Skin epidermis (tissue), 12 donors: Measurements from ENCODE around the gene FKBP10.
"Not testable (repeated sequence)": the region's sequence is repeated elsewhere in the genome, so short reads cannot be mapped to it uniquely, and the experiment has no call there.

ENCODE experiments used
- H3K27ac ChIP-seq, 21 experiments: fragments of 200-600 bp; sonication (generic) in 11 of 21; one replicate each; pipeline ENCODE4 v1.5.0; 2020; ENCODE audit warnings: mild to moderate bottlenecking in 3 of 21, inconsistent platforms in 2 of 21, moderate library complexity in 2 of 21
- H3K4me3 ChIP-seq, 7 experiments: fragments of 200-600 bp; sonication (generic) in 2 of 7; one replicate each; pipeline ENCODE4 v1.5.0; 2020; ENCODE audit warnings: inconsistent platforms in 2 of 7, mild to moderate bottlenecking in 2 of 7, moderate library complexity in 1 of 7

Gene FKBP10

GRCh38 chr17:41824086-41824485, 11.3 kb downstream of the FKBP10 start:
- no peak overlapping the region for H3K27ac ChIP-seq
- H3K4me3 ChIP-seq, result no peak overlapping the region

GRCh38 chr17:41825175-41825845, 12.5 kb downstream of the FKBP10 start:
- no peak overlapping the region for H3K27ac ChIP-seq
- H3K4me3 ChIP-seq, result no peak overlapping the region

GRCh38 chr17:41829961-41830360, 17.2 kb downstream of the FKBP10 start:
- not testable (repeated sequence) for H3K27ac ChIP-seq, H3K4me3 ChIP-seq

GRCh38 chr17:41835214-41835799, 22.5 kb downstream of the FKBP10 start:
- peak overlapping the region; percentile 50 to 93 (median 73) for H3K4me3 ChIP-seq
- peak overlapping the region in 16 of 21 experiments; percentile 12 to 91 (median 78) for H3K27ac ChIP-seq

- peak within 1 kb of the TSS in 18 of 21 experiments; percentile 12 to 91 (median 75) for H3K27ac ChIP-seq
- peak within 1 kb of the TSS; percentile 50 to 93 (median 73) for H3K4me3 ChIP-seq
Observed at GRCh38 chr17:41835800-41836549, 23.2 kb downstream of the FKBP10 start, which contains the start of gene NT5C3B. NT5C3B (minus strand) TSS chr17:41836232; CDS start chr17:41836193, 39 bp downstream.

GRCh38 chr17:41836550-41837196, 23.9 kb downstream of the FKBP10 start:
- H3K4me3 ChIP-seq, result peak overlapping the region; percentile 50 to 93 (median 73)
- H3K27ac ChIP-seq, result peak overlapping the region in 11 of 21 experiments; percentile 67 to 91 (median 84)

GRCh38 chr17:41837761-41838538, 25.1 kb downstream of the FKBP10 start, which contains the start of gene KLHL10:
KLHL10 (plus strand) TSS chr17:41837825; CDS start chr17:41837933, 108 bp downstream.
- Histone ChIP-seq H3K27ac (peak within 1 kb of the TSS in 4 of 21 experiments; percentile 82 to 87 (median 85)), H3K4me3 (peak within 1 kb of the TSS in 4 of 7 experiments; percentile 50 to 74 (median 73))

- not testable (repeated sequence) for H3K27ac ChIP-seq, H3K4me3 ChIP-seq
Observed at GRCh38 chr17:41839448-41839847, 26.6 kb downstream of the FKBP10 start.

GRCh38 chr17:41840781-41841180, 28.0 kb downstream of the FKBP10 start:
- not testable (repeated sequence) for H3K27ac ChIP-seq, H3K4me3 ChIP-seq

- H3K27ac ChIP-seq, result no peak overlapping the region
- H3K4me3 ChIP-seq, result no peak overlapping the region
Observed at GRCh38 chr17:41844971-41845370, 32.2 kb downstream of the FKBP10 start.

- no peak overlapping the region for H3K27ac ChIP-seq
- H3K4me3 ChIP-seq, result no peak overlapping the region
Observed at GRCh38 chr17:41848788-41849187, 36.0 kb downstream of the FKBP10 start.

GRCh38 chr17:41849251-41849990, 36.6 kb downstream of the FKBP10 start:
- H3K4me3 ChIP-seq, result no peak overlapping the region
- peak overlapping the region in 1 of 21 experiments; percentile 1 for H3K27ac ChIP-seq

- not testable (repeated sequence) for H3K4me3 ChIP-seq, H3K27ac ChIP-seq
Observed at GRCh38 chr17:41851382-41851781, 38.6 kb downstream of the FKBP10 start.

GRCh38 chr17:41860254-41860931, 47.6 kb downstream of the FKBP10 start:
- Histone ChIP-seq H3K27ac (no peak overlapping the region), H3K4me3 (no peak overlapping the region)

GRCh38 chr17:41863074-41863848, 50.5 kb downstream of the FKBP10 start:
- Histone ChIP-seq H3K27ac (peak overlapping the region in 1 of 21 experiments; percentile 95), H3K4me3 (peak overlapping the region in 3 of 7 experiments; percentile 80 to 99 (median 84))

- Histone ChIP-seq H3K4me3 (peak overlapping the region; percentile 75 to 99 (median 89)), H3K27ac (peak overlapping the region in 20 of 21 experiments; percentile 85 to 97 (median 93))
Observed at GRCh38 chr17:41864498-41864835, 51.7 kb downstream of the FKBP10 start.
